GM18873 (cell line): ENCODE data around the gene CADPS.

Source experiments
- ATAC-seq: cut with Tn5 transposase; IDR thresholded peaks from one replicate; pipeline ENCODE4 v1.9.1; 2021; ENCODE audit warnings: mild to moderate bottlenecking, moderate library complexity, moderate number of reproducible peaks; ENCODE audit not compliant: unreplicated experiment, low FRiP score

CADPS gene

GRCh38 chr3:62873761-62874710, 1.2 kb downstream of the CADPS start:
- ATAC-seq, result no peak

GRCh38 chr3:62873451-62873760, 1.8 kb downstream of the CADPS start:
- no peak for ATAC-seq

GRCh38 chr3:62872318-62872717, 2.9 kb downstream of the CADPS start:
- ATAC-seq, result no peak

- no peak for ATAC-seq
Observed at GRCh38 chr3:62870321-62870720, 4.9 kb downstream of the CADPS start.

GRCh38 chr3:62863648-62864047, 11.6 kb downstream of the CADPS start:
- ATAC-seq, result no peak

- no peak for ATAC-seq
Observed at GRCh38 chr3:62859203-62859791, 15.9 kb downstream of the CADPS start.

GRCh38 chr3:62845996-62846395, 29.2 kb downstream of the CADPS start:
- no peak for ATAC-seq

GRCh38 chr3:62843508-62843907, 31.7 kb downstream of the CADPS start:
- no peak for ATAC-seq

GRCh38 chr3:62839748-62840147, 35.5 kb downstream of the CADPS start:
- ATAC-seq, result no peak

GRCh38 chr3:62837145-62837787, 38.0 kb downstream of the CADPS start:
- ATAC-seq, result no peak

GRCh38 chr3:62835554-62836236, 39.5 kb downstream of the CADPS start:
- peak; percentile 57 for ATAC-seq

- ATAC-seq, result no peak
Observed at GRCh38 chr3:62833538-62833937, 41.7 kb downstream of the CADPS start.

- no peak for ATAC-seq
Observed at GRCh38 chr3:62832553-62832952, 42.7 kb downstream of the CADPS start.

- ATAC-seq, result no peak
Observed at GRCh38 chr3:62830727-62831322, 44.4 kb downstream of the CADPS start.

GRCh38 chr3:62827550-62827949, 47.7 kb downstream of the CADPS start:
- ATAC-seq, result no peak

- ATAC-seq, result no peak
Observed at GRCh38 chr3:62824965-62825592, 50.1 kb downstream of the CADPS start.

GRCh38 chr3:62823461-62824050, 51.7 kb downstream of the CADPS start:
- ATAC-seq, result no peak

- no peak for ATAC-seq
Observed at GRCh38 chr3:62822905-62823304, 52.3 kb downstream of the CADPS start.

GRCh38 chr3:62818347-62818746, 56.9 kb downstream of the CADPS start:
- ATAC-seq, result peak; percentile 93

- no peak for ATAC-seq
Observed at GRCh38 chr3:62817678-62818077, 57.5 kb downstream of the CADPS start.
